Breast epithelium (tissue), 3 donors: ENCODE measurements around the gene XDH.

Source experiments
- POLR2A ChIP-seq: fragments of 450-650 bp; IDR thresholded peaks from one replicate; pipeline ENCODE4 v1.6.1; 2016; ENCODE audit warnings: antibody characterized with exemption, mild to moderate bottlenecking, moderate library complexity
- TF ChIP-seq, protein P1 (sequence below), 3 donors: fragments of 450-650 bp; IDR thresholded peaks; one replicate each; pipeline ENCODE4 v1.5.1; 2016 to 2017; ENCODE audit warnings: antibody characterized with exemption in 3 of 3, mild to moderate bottlenecking in 3 of 3, moderate library complexity in 3 of 3

DNA sequence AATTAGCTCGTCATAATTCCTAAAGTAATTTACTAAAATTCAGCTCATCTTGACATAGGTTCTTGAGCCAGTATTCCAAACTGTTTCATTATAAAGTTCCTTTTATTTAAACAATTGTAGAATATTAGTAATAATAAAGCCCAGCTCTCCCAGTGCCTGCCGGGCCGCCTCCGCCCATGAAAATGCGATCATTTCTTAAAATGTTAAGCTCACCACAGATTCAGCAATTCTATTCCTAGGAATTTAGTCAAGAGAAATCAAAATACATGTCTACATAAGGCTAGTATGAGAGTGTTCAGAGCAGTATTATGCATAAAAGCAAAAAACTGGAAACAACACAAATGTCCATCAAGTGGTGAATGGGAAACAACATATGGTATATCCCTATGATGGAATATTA lies 52.0 kb downstream of the XDH start:
- TF ChIP-seq, protein P1, sequence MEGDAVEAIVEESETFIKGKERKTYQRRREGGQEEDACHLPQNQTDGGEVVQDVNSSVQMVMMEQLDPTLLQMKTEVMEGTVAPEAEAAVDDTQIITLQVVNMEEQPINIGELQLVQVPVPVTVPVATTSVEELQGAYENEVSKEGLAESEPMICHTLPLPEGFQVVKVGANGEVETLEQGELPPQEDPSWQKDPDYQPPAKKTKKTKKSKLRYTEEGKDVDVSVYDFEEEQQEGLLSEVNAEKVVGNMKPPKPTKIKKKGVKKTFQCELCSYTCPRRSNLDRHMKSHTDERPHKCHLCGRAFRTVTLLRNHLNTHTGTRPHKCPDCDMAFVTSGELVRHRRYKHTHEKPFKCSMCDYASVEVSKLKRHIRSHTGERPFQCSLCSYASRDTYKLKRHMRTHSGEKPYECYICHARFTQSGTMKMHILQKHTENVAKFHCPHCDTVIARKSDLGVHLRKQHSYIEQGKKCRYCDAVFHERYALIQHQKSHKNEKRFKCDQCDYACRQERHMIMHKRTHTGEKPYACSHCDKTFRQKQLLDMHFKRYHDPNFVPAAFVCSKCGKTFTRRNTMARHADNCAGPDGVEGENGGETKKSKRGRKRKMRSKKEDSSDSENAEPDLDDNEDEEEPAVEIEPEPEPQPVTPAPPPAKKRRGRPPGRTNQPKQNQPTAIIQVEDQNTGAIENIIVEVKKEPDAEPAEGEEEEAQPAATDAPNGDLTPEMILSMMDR (IDR thresholded peaks at IDR 0.05), result no peak
- no peak for TF ChIP-seq POLR2A
